Right atrium auricular region (tissue), 2 donors: ENCODE results near the gene COASY. TPM values are rescaled to one million over a fixed set of nuclear protein-coding genes. Genes with fewer than 3 reads are reported as not detected.
"Not testable (repeated sequence)": the region's sequence is repeated elsewhere in the genome, so short reads cannot be mapped to it uniquely, and the experiment has no call there.

Experiments
- DNase-seq: peaks from one replicate; pipeline ENCODE4 v3.0.0-alpha.2; 2019; ENCODE audit warnings: low spot score
- H3K27ac ChIP-seq, 2 donors: fragments of 200-600 bp; sonication (generic); 1 replicate in 1 of 2; 2 replicates in 1 of 2; pipeline ENCODE4 v1.5.1; 2016 to 2019
- H3K27me3 ChIP-seq, 2 donors: fragments of 200-600 bp; sonication (generic); one replicate each; pipeline versions ENCODE4 v1.5.1 to v1.6.0; 2017 to 2019
- H3K36me3 ChIP-seq: fragments of 200-600 bp; sonication (generic); one replicate; pipeline ENCODE4 v1.5.1; 2016
- H3K4me1 ChIP-seq, 2 donors: fragments of 200-600 bp; sonication (generic); one replicate each; pipeline versions ENCODE4 v1.5.1 to v1.6.0; 2017 to 2019
- H3K4me3 ChIP-seq, 2 donors: fragments of 200-600 bp; sonication (generic); 1 replicate in 1 of 2; 2 replicates in 1 of 2; pipeline ENCODE4 v1.5.1; 2017 to 2019; ENCODE audit warnings: mild to moderate bottlenecking in 1 of 2, moderate library complexity in 1 of 2
- H3K9me3 ChIP-seq, 2 donors: fragments of 200-600 bp; sonication (generic); one replicate each; pipeline ENCODE4 v1.5.1; 2019
- total RNA-seq, 2 donors: library from RNA; depleted of rRNA; stranded (reverse); fragments of >200 nt; gene quantifications; one replicate each; pipeline ENCODE4 v1.1.0, GENCODE V29; 2016
- TF ChIP-seq, protein P1 (sequence below), 2 donors: fragments of 200-600 bp; sonication (generic); IDR thresholded peaks; one replicate each; pipeline ENCODE4 v1.5.1; 2019; ENCODE audit warnings: antibody characterized with exemption in 2 of 2

COASY gene
- total RNA-seq, 2 donors from 2014 or later, result 18.1 to 19.0 TPM

DNA sequence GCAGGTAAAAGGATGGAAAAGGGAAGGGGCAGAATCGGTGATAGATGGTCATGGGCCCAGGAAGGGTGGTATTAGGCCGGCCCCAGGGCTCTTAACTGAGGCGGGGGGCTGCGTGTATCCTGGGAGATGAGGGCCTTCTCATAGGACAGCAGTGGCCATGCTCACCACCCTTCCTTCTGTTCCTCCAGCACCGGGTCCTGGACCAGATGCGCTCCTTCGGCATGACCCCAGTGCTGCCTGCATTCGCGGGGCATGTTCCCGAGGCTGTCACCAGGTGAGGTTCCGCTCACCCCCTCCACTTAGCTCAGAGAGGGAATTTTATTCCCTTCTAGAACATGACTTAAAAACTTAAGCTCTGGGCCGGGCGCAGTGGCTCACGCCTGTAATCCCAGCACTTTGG lies 23.5 kb upstream of the COASY start:
- no peaks in the 10 kb centered on the region for H3K27me3 ChIP-seq
- peaks cover 0 to 22% of the 10 kb centered on the region in 2 donors for H3K4me1 ChIP-seq
- DNase-seq, result no peak
- H3K36me3 ChIP-seq, result peaks cover 40% of the 10 kb centered on the region
- H3K9me3 ChIP-seq, result no peaks in the 10 kb centered on the region
- TF ChIP-seq, protein P1, sequence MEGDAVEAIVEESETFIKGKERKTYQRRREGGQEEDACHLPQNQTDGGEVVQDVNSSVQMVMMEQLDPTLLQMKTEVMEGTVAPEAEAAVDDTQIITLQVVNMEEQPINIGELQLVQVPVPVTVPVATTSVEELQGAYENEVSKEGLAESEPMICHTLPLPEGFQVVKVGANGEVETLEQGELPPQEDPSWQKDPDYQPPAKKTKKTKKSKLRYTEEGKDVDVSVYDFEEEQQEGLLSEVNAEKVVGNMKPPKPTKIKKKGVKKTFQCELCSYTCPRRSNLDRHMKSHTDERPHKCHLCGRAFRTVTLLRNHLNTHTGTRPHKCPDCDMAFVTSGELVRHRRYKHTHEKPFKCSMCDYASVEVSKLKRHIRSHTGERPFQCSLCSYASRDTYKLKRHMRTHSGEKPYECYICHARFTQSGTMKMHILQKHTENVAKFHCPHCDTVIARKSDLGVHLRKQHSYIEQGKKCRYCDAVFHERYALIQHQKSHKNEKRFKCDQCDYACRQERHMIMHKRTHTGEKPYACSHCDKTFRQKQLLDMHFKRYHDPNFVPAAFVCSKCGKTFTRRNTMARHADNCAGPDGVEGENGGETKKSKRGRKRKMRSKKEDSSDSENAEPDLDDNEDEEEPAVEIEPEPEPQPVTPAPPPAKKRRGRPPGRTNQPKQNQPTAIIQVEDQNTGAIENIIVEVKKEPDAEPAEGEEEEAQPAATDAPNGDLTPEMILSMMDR (IDR thresholded peaks at IDR 0.05), result no peak
- H3K4me3 ChIP-seq, result no peak overlapping the region
- no peak overlapping the region for H3K27ac ChIP-seq

- H3K27me3 ChIP-seq, H3K4me3 ChIP-seq, H3K9me3 ChIP-seq, H3K27ac ChIP-seq, DNase-seq: not testable (repeated sequence)
- Histone ChIP-seq H3K36me3 (peaks cover 40% of the 10 kb centered on the region), H3K4me1 (peaks cover 0 to 13% of the 10 kb centered on the region in 2 donors)
These were observed 21.4 kb upstream of the COASY start for GRCh38 chr17:42540558-42540957.

DNA sequence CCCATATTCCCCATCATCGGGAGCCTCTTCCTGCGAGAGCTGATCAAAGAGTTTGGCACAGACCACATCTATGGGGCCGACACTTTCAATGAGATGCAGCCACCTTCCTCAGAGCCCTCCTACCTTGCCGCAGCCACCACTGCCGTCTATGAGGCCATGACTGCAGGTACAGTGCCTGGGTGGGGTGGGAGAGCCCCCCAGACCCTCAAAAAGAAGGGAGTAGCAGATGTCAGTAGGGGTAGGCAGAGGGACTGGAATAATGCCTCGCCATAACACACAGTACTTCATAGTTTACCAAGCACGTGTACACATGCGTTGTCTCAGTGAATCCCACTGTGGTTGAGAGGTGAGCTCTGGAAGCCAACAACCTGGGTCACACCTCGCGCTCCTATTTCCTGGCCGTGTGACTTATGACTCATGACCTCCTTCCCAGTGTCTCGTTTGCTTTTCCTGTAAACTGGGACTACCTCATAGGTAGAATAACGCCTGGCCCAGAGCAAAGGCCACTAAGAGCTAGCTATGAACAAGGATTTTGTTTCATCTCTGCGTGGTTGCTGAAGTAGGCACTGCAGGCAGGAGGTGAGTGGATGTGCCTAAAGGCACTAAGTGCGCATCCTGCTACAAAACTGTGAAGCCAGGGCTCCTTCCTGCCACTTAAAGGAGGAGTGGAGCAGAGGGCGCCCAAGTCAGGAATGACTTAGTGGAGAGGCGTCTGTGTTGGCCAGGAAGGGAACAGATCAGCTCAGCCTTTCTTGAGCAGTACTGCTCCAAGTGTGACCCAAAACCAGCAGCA lies 20.7 kb upstream of the COASY start:
- no peak for DNase-seq
- Histone ChIP-seq H3K36me3 (peaks cover 40% of the 10 kb centered on the region), H3K4me1 (peaks cover 0 to 11% of the 10 kb centered on the region in 2 donors), H3K27ac (no peak overlapping the region), H3K4me3 (no peak overlapping the region), H3K9me3 (no peaks in the 10 kb centered on the region), H3K27me3 (no peaks in the 10 kb centered on the region)
- TF ChIP-seq, protein P1 (IDR thresholded peaks at IDR 0.05), result no peak

DNA sequence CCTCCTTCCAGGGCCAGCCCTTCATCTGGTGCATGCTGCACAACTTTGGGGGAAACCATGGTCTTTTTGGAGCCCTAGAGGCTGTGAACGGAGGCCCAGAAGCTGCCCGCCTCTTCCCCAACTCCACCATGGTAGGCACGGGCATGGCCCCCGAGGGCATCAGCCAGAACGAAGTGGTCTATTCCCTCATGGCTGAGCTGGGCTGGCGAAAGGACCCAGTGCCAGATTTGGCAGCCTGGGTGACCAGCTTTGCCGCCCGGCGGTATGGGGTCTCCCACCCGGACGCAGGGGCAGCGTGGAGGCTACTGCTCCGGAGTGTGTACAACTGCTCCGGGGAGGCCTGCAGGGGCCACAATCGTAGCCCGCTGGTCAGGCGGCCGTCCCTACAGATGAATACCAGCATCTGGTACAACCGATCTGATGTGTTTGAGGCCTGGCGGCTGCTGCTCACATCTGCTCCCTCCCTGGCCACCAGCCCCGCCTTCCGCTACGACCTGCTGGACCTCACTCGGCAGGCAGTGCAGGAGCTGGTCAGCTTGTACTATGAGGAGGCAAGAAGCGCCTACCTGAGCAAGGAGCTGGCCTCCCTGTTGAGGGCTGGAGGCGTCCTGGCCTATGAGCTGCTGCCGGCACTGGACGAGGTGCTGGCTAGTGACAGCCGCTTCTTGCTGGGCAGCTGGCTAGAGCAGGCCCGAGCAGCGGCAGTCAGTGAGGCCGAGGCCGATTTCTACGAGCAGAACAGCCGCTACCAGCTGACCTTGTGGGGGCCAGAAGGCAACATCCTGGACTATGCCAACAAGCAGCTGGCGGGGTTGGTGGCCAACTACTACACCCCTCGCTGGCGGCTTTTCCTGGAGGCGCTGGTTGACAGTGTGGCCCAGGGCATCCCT lies 18.5 kb upstream of the COASY start:
- Histone ChIP-seq H3K27ac (no peak overlapping the region), H3K9me3 (no peaks in the 10 kb centered on the region), H3K4me3 (no peak overlapping the region), H3K27me3 (no peaks in the 10 kb centered on the region), H3K4me1 (peaks cover 0 to 12% of the 10 kb centered on the region in 2 donors), H3K36me3 (peaks cover 36% of the 10 kb centered on the region)
- no peak for DNase-seq
- TF ChIP-seq, protein P1 (IDR thresholded peaks at IDR 0.05), result no peak

GRCh38 chr17:42544874-42545283 lies 17.1 kb upstream of the COASY start:
- H3K4me1 ChIP-seq, result peaks cover 0 to 16% of the 10 kb centered on the region in 2 donors
- H3K27ac ChIP-seq, result no peak overlapping the region
- H3K27me3 ChIP-seq, result no peaks in the 10 kb centered on the region
- H3K4me3 ChIP-seq, result no peak overlapping the region
- H3K9me3 ChIP-seq, result no peaks in the 10 kb centered on the region
- no peak for DNase-seq
- TF ChIP-seq, protein P1 (IDR thresholded peaks at IDR 0.05), result no peak
- peaks cover 22% of the 10 kb centered on the region for H3K36me3 ChIP-seq

DNA sequence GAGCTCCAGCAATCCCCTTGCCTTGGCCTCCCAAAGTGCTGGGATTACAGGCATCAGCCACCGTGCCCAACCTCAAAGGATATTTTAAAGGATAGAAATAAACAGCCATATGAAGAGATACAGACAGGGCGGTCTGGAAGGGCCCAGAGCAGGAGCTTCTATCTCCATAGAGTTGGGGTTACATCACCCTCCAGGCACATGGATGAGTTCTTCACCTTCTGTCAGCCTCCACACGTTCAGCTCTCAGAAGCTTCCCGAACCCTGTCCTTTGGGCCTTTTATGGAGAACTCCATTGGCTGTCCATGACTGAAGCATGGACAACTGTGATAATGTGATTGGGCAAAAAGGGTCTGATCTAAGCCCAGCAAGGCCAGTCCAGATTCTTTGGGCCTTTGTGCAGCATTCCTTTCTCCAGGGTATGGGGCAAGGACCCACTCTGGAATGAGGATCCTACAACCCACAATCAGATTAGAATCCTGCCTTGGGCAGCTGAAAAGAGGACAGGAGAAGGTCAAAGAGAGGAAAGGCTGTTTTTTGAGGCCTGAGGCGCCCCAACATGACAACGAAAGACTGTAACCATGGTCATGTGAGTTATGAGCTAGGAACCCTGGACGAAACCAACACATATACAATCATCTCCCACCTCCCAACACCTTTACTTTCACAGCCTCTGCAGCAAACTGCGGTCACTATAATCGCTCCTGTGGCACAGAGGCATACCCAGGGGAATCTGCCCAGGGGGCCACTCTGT lies 16.0 kb upstream of the COASY start:
- not testable (repeated sequence) for H3K27me3 ChIP-seq, H3K4me3 ChIP-seq, H3K9me3 ChIP-seq, H3K27ac ChIP-seq, DNase-seq
- peaks cover 14% of the 10 kb centered on the region for H3K36me3 ChIP-seq
- H3K4me1 ChIP-seq, result peaks cover 0 to 16% of the 10 kb centered on the region in 2 donors
